Measurements from ENCODE around the gene ACKR4.

Gene ACKR4

GRCh38 chr3:132643366-132643765, 46.3 kb downstream of the ACKR4 start:
- DNase-seq = no peak

GRCh38 chr3:132645058-132645457, 48.0 kb downstream of the ACKR4 start:
- no peak for DNase-seq

- DNase-seq = no peak
Observed at GRCh38 chr3:132650153-132650552, 53.1 kb downstream of the ACKR4 start.
